BLaER1 treated with 17β-estradiol and CSF1 and Interleukin-3, amounts not matched to agents 10 nM and 100 nM (cell line): ENCODE data around the gene SMARCAL1.

Experiments
- H3K27ac ChIP-seq, 11 experiments: shearing (Covaris generic); formaldehyde crosslinking; 2 replicates each; pipeline ENCODE4 v1.8.1; 2022
- H3K27me3 ChIP-seq, 11 experiments: shearing (Covaris generic); formaldehyde crosslinking; 2 replicates each; pipeline ENCODE4 v1.8.1; 2022
- H3K36me3 ChIP-seq, 11 experiments: shearing (Covaris generic); formaldehyde crosslinking; 2 replicates each; pipeline ENCODE4 v1.8.1; 2022
- H3K4me1 ChIP-seq, 10 experiments: shearing (Covaris generic); formaldehyde crosslinking; 2 replicates each; pipeline ENCODE4 v1.8.1; 2022
- H3K4me2 ChIP-seq, 11 experiments: shearing (Covaris generic); formaldehyde crosslinking; 2 replicates each; pipeline ENCODE4 v1.8.1; 2022
- H3K4me3 ChIP-seq, 10 experiments: shearing (Covaris generic); formaldehyde crosslinking; 2 replicates each; pipeline ENCODE4 v1.8.1; 2022
- H3K9ac ChIP-seq, 11 experiments: shearing (Covaris generic); formaldehyde crosslinking; 2 replicates each; pipeline ENCODE4 v1.8.1; 2022
- H3K9me3 ChIP-seq, 11 experiments: shearing (Covaris generic); formaldehyde crosslinking; replicated peaks in 1 of 11; 2 replicates each; pipeline ENCODE4 v1.8.1; 2022
- H4K20me1 ChIP-seq, 11 experiments: shearing (Covaris generic); formaldehyde crosslinking; 2 replicates each; pipeline ENCODE4 v1.8.1; 2022
- Cebpa-rat ChIP-seq, 11 experiments: shearing (Covaris generic); IDR thresholded peaks; 2 replicates each; pipeline ENCODE4 v1.8.1; 2022

The SMARCAL1 gene

GRCh38 chr2:216502381-216503158, 90.3 kb downstream of the SMARCAL1 start:
- H3K4me3 ChIP-seq, result peak overlapping the region in 3 of 10 experiments; percentile 12 to 75 (median 24); a peak in 3 of 20 replicates
- H3K4me2 ChIP-seq, result peak overlapping the region in 10 of 11 experiments; percentile 84 to 96 (median 92); a peak in 15 of 22 replicates
- TF ChIP-seq Cebpa-rat (IDR thresholded peaks at IDR 0.05), result no peak
- no peak overlapping the region for H3K27ac ChIP-seq
- no peaks in the 10 kb centered on the region for H3K9me3 ChIP-seq
- H4K20me1 ChIP-seq, result peaks cover 79 to 85% (median 82%) of the 10 kb centered on the region in 11 experiments
- peaks cover 70 to 86% (median 81%) of the 10 kb centered on the region in 11 experiments for H3K36me3 ChIP-seq
- H3K27me3 ChIP-seq, result no peaks in the 10 kb centered on the region
- peaks cover 36 to 51% (median 44%) of the 10 kb centered on the region in 10 experiments for H3K4me1 ChIP-seq
- peak overlapping the region in 4 of 11 experiments; percentile 1 to 15 (median 12); a peak in 2 of 22 replicates for H3K9ac ChIP-seq

GRCh38 chr2:216503159-216503629, 90.9 kb downstream of the SMARCAL1 start:
- Histone ChIP-seq H3K4me2 (peak overlapping the region in 9 of 11 experiments; percentile 19 to 96 (median 91); a peak in 13 of 22 replicates), H3K9me3 (no peaks in the 10 kb centered on the region), H3K4me3 (no peak overlapping the region), H3K9ac (peak overlapping the region in 2 of 11 experiments; percentile 1; a peak in 3 of 22 replicates), H3K4me1 (peaks cover 29 to 45% (median 38%) of the 10 kb centered on the region in 10 experiments), H3K27me3 (no peaks in the 10 kb centered on the region), H3K36me3 (peaks cover 70 to 88% (median 81%) of the 10 kb centered on the region in 11 experiments), H3K27ac (no peak overlapping the region; a peak in 1 of 22 replicates), H4K20me1 (peaks cover 84 to 91% (median 88%) of the 10 kb centered on the region in 11 experiments)
- no peak for TF ChIP-seq Cebpa-rat (IDR thresholded peaks at IDR 0.05)

GRCh38 chr2:216503697-216504375, 91.6 kb downstream of the SMARCAL1 start:
- H3K9me3 ChIP-seq, result no peaks in the 10 kb centered on the region
- peaks cover 84 to 98% (median 94%) of the 10 kb centered on the region in 11 experiments for H4K20me1 ChIP-seq
- H3K27ac ChIP-seq, result no peak overlapping the region; a peak in 1 of 22 replicates
- H3K27me3 ChIP-seq, result no peaks in the 10 kb centered on the region
- H3K36me3 ChIP-seq, result peaks cover 70 to 94% (median 82%) of the 10 kb centered on the region in 11 experiments
- H3K4me3 ChIP-seq, result no peak overlapping the region
- peak overlapping the region in 1 of 11 experiments; percentile 1; a peak in 2 of 22 replicates for H3K9ac ChIP-seq
- peaks cover 27 to 43% (median 35%) of the 10 kb centered on the region in 10 experiments for H3K4me1 ChIP-seq
- TF ChIP-seq Cebpa-rat (IDR thresholded peaks at IDR 0.05), result no peak
- H3K4me2 ChIP-seq, result peak overlapping the region in 5 of 11 experiments; percentile 10 to 96 (median 89); a peak in 9 of 22 replicates

- H4K20me1 ChIP-seq, result peaks cover 83 to 100% (median 99%) of the 10 kb centered on the region in 11 experiments
- no peak overlapping the region for H3K4me2 ChIP-seq
- TF ChIP-seq Cebpa-rat (IDR thresholded peaks at IDR 0.05), result no peak
- H3K4me3 ChIP-seq, result no peak overlapping the region
- H3K36me3 ChIP-seq, result peaks cover 66 to 94% (median 79%) of the 10 kb centered on the region in 11 experiments
- H3K9ac ChIP-seq, result no peak overlapping the region; a peak in 1 of 22 replicates
- H3K27me3 ChIP-seq, result no peaks in the 10 kb centered on the region
- H3K9me3 ChIP-seq, result no peaks in the 10 kb centered on the region
- peaks cover 29 to 43% (median 39%) of the 10 kb centered on the region in 10 experiments for H3K4me1 ChIP-seq
- H3K27ac ChIP-seq, result no peak overlapping the region
These were observed 92.1 kb downstream of the SMARCAL1 start for GRCh38 chr2:216504376-216504762.

GRCh38 chr2:216505133-216506106, 93.1 kb downstream of the SMARCAL1 start:
- no peak for TF ChIP-seq Cebpa-rat (IDR thresholded peaks at IDR 0.05)
- Histone ChIP-seq H3K27me3 (no peaks in the 10 kb centered on the region), H4K20me1 (peaks cover 75 to 100% (median 95%) of the 10 kb centered on the region in 11 experiments), H3K4me3 (no peak overlapping the region), H3K4me2 (no peak overlapping the region), H3K9ac (no peak overlapping the region), H3K27ac (no peak overlapping the region), H3K36me3 (peaks cover 56 to 94% (median 74%) of the 10 kb centered on the region in 11 experiments), H3K4me1 (peaks cover 25 to 40% (median 33%) of the 10 kb centered on the region in 10 experiments), H3K9me3 (no peaks in the 10 kb centered on the region)

GRCh38 chr2:216507220-216508160, 95.2 kb downstream of the SMARCAL1 start:
- Histone ChIP-seq H3K4me3 (no peak overlapping the region), H3K4me1 (peaks cover 5 to 20% (median 13%) of the 10 kb centered on the region in 10 experiments; a peak in 19 of 20 replicates), H3K36me3 (peaks cover 35 to 88% (median 53%) of the 10 kb centered on the region in 11 experiments), H3K4me2 (no peak overlapping the region), H3K27me3 (no peaks in the 10 kb centered on the region), H3K9ac (no peak overlapping the region), H3K27ac (no peak overlapping the region), H4K20me1 (peaks cover 60 to 99% (median 80%) of the 10 kb centered on the region in 11 experiments), H3K9me3 (no peaks in the 10 kb centered on the region)
- no peak for TF ChIP-seq Cebpa-rat (IDR thresholded peaks at IDR 0.05)

- H3K4me2 ChIP-seq, result no peak overlapping the region
- H3K9me3 ChIP-seq, result no peaks in the 10 kb centered on the region
- no peak overlapping the region for H3K4me3 ChIP-seq
- H3K4me1 ChIP-seq, result peaks cover 0 to 12% (median 7%) of the 10 kb centered on the region in 10 experiments; a peak in 11 of 20 replicates
- H3K36me3 ChIP-seq, result peaks cover 28 to 80% (median 45%) of the 10 kb centered on the region in 11 experiments
- no peaks in the 10 kb centered on the region for H3K27me3 ChIP-seq
- TF ChIP-seq Cebpa-rat (IDR thresholded peaks at IDR 0.05), result no peak
- H3K9ac ChIP-seq, result no peak overlapping the region
- no peak overlapping the region for H3K27ac ChIP-seq
- peaks cover 59 to 98% (median 76%) of the 10 kb centered on the region in 11 experiments for H4K20me1 ChIP-seq
These were observed 95.9 kb downstream of the SMARCAL1 start for GRCh38 chr2:216508229-216508628.
